GM19025 (cell line): Measurements from ENCODE around the gene MTUS2.
"Not testable (repeated sequence)": the region's sequence is repeated elsewhere in the genome, so short reads cannot be mapped to it uniquely, and the experiment has no call there.

ENCODE experiments used
- ATAC-seq: cut with Tn5 transposase; IDR thresholded peaks from one replicate; pipeline ENCODE4 v1.9.1; 2021; ENCODE audit warnings: mild to moderate bottlenecking, low read depth, moderate library complexity; ENCODE audit not compliant: unreplicated experiment

Gene MTUS2

DNA sequence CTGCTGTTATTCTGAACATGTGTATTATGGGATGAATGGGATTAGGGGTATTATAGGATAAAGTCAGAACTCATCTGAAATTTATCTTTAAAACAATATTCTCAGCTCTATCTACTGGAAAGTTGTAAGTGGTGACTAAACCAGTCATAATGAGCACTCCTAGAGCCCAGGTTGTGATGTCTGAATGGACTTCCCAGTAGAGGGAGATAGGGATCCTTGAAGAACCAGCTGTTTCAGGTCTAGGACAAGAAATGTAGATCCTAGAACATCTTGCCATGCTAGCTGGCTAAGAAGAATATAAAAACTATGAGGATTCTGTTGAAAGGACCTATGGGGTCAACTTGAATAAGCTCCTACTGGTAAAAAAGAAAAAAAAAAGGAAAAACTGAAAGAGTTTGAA, 464.6 kb downstream of the MTUS2 start:
- no peak for ATAC-seq

DNA sequence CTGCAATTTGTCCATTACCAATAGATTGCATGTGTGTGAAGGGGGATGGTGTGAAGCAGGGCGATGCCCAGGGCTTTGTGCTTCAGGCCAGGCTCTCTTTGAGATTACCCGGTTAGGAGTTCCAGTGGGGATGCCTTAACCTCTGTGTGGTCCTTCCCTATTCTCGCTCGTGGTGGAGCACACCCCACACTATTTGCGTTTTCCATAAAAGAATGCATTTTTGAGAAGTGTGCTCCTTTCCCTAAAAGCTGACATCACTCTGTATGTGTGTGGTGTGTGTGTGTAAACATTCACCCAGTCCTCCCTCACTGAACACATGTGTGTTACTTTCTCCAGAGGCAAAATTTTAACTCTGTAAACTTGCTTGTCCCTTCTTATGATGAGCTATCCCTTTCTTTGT, 467.1 kb downstream of the MTUS2 start:
- ATAC-seq: no peak

DNA sequence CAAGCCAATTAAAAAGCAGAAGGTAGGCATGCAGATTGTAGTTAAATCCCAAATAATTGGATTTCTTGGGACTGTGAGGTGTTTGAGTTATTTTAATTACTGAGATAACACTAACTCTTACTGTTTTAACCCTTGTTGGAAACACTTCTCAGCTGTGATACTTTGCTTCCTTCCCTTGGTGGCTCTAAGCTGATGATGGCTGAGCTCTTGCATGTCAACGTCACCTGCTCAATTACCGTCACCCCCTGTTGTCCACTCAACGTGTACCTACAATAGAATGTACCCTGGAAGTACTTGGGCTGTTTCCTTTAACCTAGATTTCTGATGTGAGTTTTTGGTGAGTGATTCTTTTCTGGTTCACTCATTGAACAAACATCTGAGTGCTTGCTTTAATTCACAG, 471.9 kb downstream of the MTUS2 start:
- no peak for ATAC-seq

DNA sequence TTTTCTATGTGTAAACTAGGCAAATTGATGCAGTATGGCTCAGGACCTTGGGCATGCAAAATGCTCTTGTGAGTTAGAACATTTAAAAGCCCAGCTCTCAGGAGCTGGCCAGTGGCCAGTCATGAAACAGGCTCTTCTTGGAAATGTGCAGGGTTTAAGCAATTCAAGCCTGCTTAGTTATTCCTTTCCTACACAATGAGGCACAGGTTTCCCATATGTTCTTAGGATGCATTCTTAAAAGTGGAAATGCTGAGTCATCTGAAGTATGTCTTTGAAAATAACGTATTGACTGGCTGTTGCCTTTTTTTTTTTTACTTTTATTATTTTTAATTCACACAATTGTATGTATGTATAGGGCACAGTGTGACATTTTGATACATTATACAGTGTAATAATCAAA, 474.7 kb downstream of the MTUS2 start:
- ATAC-seq: no peak

DNA sequence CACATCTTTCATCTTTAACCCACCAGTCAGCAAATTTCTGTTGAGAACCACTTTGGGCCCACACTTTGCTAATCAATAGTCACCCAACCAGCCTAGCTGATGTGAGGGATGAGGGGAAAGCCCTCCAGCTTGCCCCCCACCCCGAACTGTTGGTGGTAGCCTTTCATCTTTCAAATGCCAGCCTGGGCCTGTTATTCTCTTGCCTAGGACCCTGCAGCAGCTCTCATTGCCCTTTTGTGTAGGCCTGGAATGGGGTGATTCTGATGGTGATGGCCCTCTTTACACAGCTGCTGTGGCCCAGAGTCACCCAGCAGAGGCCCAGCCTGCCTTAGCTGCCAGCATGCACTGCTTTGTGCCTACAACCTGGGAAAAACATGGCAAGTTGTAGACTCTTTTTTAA, 480.9 kb downstream of the MTUS2 start:
- no peak for ATAC-seq

DNA sequence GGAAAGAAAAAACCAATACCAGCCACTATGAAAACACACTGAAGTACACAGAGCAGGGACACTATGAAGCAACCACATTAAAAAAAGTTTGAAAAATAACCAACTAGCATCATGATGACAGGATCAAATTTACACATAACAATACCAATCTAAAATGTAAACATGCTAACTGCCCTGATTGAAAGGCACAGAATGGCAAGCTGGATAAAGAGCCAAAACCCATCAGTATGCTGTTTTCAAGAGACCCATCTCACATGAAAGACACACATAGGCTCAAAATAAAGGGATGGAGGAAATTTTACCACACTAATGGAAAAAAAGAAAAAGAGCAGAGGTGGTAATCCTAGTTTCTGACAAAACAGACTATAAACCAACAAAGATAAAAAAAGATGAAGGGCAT, 484.0 kb downstream of the MTUS2 start:
- no peak for ATAC-seq

DNA sequence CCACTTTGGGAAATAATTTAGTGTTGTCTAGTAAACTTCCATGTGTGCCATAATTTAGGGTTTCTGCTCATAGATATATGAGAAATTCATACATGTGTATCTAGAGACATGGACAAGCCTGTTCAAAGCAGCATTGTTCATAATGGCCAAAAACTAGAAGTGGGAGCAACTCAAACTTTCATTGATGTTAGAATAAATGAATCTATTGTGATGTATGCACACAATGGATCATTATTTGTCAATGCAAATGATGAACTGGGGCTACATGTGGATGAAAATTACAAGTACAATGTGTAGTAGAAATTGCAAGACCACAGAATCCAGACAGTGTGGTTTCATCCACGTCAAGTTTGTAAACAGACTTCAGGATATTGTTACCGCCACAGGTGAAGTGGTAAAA, 490.7 kb downstream of the MTUS2 start:
- ATAC-seq: no peak

DNA sequence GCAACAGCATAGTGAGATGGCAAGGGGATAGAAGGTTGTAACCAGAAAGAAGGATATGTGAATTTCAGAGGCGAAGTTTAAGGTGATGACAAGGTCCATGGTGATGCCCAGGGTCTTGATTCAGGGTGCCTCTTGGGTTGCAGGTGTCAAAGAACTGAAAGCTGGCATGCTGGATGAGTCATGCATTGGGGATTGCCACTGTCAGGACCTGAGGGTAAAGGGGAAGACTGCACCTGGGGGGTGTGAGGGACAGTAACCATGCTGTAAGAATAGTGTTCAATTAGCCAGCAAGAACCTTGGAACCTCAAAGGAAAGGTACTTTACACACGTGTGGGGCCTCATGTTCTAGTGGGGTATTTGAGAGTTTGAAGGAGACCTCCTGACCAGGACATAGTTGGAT, 495.7 kb downstream of the MTUS2 start:
- no peak for ATAC-seq

DNA sequence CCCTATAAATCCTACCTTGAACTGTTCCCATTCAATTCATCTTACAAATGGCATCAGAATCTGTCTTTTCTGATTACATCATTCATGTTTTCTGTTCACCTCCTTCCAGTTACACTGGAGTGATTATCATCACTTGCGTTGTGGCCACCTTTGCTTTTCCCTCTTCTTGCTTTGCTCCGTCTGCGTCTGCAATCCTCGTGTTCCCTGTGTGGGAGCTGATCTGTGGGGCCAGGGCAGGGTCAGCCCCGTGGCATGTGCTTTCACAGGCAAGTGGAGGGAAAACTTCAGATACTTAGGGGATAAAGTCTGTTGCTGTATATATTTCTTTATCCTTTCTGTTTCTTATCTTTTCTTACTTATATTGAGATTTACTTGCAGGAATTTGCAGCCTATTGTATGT, 497.7 kb downstream of the MTUS2 start:
- ATAC-seq: no peak

DNA sequence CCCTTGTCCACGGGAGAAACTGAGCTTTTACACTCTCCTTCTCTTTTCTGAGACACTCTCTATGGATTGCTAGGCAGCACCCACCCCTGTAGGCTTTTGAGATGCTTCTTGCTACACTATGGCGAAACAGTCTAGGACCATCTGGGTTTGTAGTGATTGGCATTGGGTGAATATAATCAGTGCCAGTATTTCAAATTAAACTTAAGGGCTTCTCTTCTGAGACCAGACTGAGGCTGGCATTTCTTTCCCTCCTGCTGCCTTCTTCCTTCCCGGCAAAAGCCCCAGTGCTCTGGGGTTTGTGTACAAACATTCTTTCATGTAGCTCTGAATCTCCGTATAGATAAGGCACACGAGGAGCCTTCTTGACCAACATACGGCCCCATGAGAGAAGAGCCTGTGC, 498.6 kb downstream of the MTUS2 start:
- ATAC-seq: no peak

DNA sequence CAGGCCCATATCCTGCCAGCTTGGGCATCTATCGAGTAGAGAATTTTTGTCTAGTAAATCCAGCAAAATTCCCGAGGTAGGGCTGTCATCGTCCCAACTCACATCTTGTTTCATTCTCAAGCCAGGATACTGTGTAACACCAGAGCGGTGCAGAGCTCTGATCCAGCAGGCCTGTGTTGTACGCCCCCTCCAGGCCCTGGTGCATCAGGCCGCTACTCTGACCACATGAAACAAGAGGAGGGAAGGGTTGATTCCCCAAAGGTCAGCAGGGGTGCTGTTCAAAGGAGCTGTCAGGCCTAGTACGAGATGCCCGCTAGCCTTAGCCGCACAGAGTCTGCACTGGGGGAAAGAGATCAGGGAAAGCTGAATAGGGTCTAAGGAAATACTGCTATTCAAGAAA, 499.3 kb downstream of the MTUS2 start:
- ATAC-seq: no peak

DNA sequence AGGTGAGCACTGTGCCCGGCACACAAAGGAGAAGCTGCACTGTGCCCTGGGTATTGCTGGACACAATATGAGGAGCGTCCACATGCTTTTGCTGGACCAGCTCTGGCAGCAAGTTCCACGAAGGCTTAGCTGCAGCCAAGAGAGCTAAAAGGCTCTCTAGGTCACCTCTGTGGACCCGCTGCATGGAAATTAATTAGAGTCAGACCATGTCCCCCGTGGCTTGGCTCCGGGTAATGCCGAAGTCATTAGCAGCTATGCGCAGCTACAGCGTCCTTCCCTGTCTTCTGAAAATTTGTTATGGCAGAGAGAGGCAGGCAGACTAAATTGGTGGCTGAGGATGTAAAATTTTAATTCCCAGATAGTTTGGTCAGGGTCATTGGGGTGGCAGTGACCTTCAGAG, 503.8 kb downstream of the MTUS2 start:
- no peak for ATAC-seq

DNA sequence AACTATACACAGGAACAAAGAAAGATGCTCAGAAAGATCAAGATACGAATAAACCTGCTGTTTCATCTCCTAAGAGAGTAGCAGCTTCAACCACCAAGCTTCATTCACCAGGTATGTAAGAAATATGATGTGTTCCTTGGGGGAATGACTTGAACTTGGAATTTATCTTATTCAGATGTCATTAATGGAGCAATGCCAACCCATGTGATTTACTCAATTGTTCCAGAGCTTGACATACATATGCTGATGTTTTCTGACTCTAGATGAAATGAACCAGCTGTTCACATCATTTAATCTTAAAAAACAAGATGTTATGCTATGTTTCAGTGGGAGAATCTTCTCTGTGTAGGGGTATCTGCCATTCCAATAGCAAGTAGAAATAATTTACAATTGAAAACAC, 504.5 kb downstream of the MTUS2 start:
- ATAC-seq: no peak

DNA sequence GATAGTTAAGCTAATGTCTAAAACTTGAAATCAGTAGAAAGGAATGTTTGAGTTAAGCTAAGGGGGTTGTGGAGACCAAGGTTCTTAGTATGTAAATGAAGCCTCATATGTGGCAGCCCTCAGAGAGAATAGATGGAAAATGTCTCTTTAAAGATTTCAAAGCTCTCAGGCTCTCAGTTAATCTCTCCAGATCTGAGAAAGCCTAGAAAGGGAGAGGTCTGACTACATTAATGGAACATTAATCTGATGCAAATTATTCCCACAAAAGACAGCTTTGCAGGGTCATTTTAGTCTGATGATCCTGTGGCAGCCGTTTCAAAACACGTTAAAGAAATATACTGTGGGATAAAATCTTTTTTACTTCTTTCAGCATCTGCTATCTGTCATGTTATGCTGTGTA, 508.4 kb downstream of the MTUS2 start:
- no peak for ATAC-seq

DNA sequence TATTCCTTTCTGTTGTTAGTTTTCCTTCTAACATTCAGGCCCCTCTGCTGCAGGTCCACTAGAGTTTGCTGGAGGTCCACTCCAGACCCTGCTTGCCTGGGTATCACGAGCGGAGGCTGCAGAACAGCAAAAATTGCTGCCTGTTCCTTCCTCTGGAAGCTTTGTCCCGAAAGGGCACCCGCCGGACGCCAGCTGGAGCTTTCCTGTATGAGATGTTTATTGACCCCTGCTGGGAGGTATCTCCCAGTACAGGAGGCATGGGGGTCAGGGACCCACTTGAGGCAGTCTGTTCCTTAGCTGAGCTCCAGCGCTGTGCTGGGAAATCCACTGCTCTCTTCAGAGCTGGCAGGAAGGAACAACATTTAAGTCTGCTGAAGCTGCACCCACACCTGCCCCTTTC, 516.2 kb downstream of the MTUS2 start:
- ATAC-seq: no peak

DNA sequence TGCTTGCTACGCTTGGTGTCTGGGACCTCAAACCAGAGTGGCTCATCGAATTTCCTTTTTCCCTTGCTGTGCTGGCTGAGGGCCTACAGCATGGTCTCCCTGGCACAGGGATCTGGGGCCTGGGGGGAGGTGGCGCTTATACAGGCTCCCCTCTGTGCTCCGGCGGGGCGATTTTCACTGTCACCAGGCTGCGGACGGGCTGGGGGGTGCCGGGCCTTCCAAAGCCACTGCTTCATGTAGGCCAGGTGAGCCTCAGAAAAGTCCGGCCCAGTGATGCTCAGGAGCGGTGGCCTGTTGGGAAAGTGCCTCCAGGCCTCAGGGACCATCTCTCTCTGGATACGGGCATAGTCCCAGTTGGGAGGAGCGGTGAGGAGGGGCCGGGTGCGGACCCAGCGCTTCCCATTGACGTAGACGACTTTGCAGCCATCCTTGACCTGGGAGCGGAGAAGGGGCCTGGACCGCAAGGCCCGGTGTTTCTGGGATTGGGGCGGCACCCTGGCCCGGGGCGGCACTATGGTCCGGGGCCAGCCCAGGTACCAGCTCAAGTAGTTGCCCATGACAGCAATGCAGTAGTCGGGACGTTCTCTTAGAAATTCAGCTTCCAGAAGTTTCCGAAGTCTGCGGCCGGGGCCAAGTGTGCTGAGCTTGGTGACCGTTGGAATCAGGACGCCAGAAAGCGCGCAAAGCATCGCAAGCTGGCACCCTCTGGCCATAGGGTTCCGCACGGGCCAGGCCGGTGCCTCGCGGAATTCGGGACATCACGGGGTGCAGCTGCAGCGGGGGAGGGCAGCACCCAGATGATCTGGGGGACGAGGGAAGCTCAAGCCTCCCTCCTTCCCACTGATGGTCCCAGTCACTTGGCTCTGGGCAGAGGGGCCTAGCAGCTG, 519.5 kb downstream of the MTUS2 start:
- ATAC-seq: no peak

DNA sequence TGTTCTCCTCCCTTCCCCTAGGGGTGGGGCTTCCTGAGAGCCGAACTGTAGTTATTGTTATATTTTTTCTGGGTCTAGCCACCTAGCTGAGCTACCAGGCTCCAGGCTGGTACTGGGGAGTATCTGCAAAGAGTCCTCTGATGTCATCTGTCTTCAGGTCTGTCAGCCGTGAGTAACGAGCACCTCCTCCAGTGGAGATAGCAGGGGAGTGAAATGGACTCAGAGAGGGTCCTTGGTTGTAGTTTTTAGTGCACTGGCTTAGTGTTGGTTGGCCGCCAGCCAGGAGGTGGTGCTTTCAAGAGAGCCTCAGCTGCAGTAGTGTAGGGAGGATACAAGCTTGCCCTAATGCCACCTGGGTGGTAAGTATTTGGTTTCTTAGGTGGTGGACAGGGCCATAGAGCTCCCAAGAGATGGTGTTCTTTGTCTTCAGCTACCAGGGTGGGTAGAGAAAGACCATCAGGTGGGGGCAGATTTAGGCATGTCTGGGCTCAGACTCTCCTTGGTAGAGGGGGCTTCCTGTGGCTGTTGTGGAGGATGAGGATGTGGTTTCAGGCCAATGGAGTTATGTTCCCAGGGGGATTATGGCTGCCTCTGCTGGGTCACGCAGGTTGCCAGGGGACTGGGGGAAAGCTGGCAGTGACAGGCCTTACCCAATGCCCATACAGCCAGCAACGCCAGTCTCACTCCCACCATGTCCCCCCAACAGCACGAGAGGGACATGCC, 525.9 kb downstream of the MTUS2 start:
- ATAC-seq: not testable (repeated sequence)

DNA sequence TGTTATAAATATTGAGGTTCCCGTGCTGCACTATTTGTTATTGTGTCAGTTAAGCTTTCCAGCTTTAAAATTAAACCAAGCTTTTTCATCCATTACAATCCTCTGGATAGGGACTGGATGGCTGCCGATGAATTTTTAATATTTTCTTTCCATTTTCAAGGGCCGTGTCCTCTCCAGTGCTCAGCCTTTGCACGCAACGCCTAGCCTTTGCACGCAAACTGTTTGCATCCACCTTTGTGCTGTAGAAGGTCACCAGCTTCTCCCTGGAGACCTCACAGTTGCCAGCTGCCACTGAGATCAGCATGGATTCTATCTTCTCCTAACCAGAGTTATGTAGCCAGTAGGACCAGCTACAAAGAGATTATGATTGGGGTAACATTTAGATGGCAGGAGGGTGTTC, 534.9 kb downstream of the MTUS2 start:
- ATAC-seq: no peak

DNA sequence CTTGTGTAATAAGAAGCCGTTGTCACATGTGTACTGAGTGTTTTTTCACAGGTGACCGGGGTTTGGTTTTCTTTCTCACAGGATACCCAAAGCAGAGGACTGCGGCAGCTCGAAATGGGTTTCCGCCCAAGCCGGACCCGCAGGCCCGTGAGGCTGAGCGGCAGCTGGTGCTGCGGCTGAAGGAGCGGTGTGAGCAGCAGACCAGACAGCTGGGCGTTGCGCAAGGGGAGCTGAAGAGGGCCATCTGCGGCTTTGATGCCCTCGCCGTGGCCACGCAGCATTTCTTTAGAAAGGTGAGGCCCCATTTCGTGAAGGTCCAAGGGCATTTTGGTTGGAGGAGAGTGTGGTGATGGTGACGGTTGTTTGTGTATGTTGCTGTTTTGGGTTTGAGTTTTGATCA, 539.0 kb downstream of the MTUS2 start:
- ATAC-seq: no peak

DNA sequence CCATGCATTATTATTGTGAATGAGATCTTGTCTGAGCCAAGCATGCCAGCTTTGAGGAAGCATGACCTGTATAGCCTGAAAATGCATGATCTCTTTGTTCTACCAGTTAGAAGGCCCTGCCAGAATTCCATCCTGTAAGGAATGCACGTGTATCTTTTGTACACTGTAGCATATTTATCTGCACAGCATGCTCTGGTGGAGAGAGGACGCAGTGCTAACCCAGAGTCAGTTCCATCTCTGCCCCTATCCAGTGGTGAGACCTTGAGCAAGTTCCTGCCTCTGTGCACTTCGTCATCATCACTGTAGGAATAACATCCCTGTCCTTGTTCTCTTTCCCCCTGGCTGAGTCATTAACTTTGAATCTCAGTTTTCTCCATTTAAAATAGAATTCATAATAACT, 541.6 kb downstream of the MTUS2 start:
- no peak for ATAC-seq

DNA sequence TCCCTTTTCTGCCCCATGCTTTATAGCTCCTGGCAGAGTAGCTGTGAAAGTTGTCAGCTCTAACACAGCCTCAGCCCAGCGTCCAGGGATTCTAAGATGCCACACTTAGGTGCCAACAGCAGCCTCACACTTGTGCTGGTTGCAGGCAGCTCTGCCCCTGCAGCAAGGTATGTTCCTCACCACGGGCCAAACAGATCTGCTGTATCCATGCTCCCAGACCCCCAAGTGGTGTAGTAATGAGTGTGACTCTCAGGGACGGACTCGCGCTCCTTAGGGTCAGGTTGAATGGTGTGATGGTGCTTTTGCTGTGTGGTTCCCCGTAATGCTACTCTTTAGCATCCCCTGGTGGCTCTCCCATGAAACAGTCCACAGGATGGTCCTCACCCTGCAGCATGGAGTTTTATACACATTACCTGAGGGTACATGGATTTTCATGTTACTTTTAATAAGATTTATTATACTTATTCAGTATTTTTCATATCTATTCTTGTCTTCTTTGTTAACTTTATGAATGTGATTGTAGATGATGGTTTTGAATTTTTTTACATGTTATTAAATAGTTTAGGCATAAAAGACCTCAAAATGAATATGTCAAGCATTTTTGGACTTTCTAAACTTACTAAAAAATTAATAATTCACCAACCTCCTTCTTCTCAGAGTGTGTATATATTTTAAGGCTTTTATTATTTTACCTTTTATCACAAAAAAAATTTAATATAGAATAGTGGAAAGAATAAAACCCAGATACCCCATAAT, 542.9 kb downstream of the MTUS2 start:
- no peak for ATAC-seq
